ENCODE measurements around the gene ZNF669.

The ZNF669 gene

GRCh38 chr1:247111259-247111699 is 7.1 kb upstream of the ZNF669 start:
- no peak for DNase-seq (ENCODE audit: low read depth, low spot score)

- no peak for DNase-seq (ENCODE audit: low read depth, low spot score)
These were observed 6.6 kb upstream of the ZNF669 start for GRCh38 chr1:247110627-247111258.

- no peak for DNase-seq (ENCODE audit: low read depth, low spot score)
These were observed 3.5 kb upstream of the ZNF669 start for GRCh38 chr1:247107694-247108093.

DNA sequence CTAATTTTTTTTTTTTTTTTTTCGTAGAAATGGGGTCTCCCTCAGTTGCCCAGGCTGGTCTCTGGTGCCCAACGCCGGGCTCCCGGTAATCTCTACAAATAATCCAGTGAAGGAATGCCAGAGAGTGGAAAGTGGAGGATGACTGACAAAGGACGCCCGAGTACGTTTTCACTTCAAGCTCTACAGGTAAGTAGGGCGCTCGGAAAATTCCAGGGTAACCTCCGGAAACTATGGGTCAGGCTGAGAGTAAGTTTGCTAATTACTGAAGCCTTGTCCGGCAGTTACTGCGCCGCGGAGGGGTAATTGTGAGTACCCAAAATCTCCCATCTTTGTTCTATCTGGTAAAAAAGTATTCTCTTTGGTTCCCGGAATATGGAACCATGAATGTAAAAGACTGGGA is 1.8 kb upstream of the ZNF669 start:
- no peak for DNase-seq (ENCODE audit: low read depth, low spot score)

DNA sequence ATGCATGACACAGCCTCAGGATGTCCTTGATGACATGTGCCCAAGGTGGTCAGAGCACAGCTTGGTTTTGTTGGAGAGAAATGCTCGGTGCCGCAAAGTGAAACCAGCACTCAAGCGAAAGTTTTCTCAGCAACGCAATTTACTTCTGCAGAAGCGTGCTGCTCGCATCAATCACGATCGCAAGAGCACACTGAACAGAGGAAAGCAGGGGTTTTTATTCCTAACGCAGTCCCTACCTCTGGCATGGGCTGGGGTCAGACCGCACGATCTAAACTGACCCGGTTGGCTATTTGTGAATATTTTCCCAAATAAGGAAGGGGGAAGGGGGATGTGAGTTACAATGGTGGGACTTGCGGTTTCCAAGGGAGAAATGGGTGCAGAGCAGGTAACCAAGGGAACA is 809 bp upstream of the ZNF669 start:
- no peak for DNase-seq (ENCODE audit: low read depth, low spot score)

- DNase-seq (ENCODE audit: low read depth, low spot score): no peak
These were observed 1.8 kb downstream of the ZNF669 start for GRCh38 chr1:247102381-247102780.

DNA sequence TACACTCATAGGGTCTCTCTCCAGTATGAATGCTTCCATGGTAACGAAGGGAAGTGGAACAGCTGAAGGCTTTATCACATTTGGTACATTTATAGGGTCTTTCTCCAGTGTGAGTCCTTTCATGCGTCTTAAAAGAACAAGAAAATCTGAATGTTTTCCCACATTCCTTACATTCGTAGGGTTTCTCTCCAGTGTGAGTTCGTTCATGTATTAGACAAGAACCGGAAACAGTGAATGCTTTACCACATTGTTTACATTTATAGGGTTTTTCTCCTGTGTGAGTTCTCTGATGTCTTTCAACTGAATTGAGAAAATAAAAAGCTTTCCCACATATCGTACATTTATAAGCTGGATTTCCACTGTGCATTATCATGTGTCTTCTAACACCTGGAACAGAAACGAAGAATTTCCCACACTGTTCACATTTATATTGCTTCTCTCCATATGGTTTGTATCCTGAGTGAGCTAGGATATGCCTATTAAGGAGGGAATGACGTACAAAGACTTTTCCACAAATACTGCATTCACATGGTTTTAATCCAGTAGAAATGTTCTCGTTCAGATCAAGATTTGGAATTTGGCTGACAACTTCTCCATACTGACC is 3.4 kb downstream of the ZNF669 start:
- DNase-seq (ENCODE audit: low read depth, low spot score): no peak

GRCh38 chr1:247096958-247097357 is 7.2 kb downstream of the ZNF669 start:
- DNase-seq (ENCODE audit: low read depth, low spot score): no peak

GRCh38 chr1:247096544-247096943 is 7.6 kb downstream of the ZNF669 start:
- DNase-seq (ENCODE audit: low read depth, low spot score): no peak

DNA sequence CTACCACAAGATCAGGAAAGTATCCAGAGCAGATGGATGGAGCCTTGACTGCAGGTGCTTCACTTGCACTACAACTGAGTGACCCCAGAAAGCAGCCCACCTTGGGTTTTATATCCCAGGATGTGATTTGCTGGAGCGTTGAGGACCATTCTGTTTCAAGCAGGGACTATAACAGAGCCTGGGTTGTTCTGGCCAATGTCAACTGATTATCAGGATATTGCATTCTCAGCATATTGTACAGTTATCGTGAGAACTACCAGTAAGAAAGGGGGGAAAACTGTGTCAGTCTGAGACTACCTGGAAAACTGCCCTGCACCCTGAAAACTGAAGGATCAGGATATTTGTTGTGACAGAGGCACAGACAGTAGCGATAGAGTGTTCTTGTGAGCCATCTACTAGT is 8.0 kb downstream of the ZNF669 start:
- DNase-seq (ENCODE audit: low read depth, low spot score): no peak

- DNase-seq (ENCODE audit: low read depth, low spot score): no peak
These were observed 13.7 kb downstream of the ZNF669 start for GRCh38 chr1:247090455-247090854.

GRCh38 chr1:247089616-247090375 is 14.4 kb downstream of the ZNF669 start:
- no peak for DNase-seq (ENCODE audit: low read depth, low spot score)

DNA sequence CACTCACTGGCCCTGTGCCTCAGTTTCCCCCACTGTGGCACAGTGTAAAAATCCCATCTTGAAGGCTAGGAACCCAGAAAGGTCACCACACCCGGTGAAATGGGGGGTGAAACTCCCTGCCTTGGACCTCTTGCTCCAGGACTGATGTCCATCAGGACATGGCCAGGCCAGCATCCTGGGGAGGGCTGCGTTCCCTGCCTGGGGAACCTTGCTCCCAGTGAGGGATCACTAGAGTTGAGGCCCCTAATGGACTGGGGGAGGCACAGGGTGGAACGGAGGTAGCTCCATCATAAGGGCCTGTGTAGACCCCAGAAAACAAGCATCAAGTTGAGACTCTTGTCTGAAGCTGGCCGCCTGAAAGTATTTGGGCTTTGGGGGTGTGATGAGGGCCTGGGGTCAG is 15.2 kb downstream of the ZNF669 start:
- DNase-seq (ENCODE audit: low read depth, low spot score): no peak

- no peak for DNase-seq (ENCODE audit: low read depth, low spot score)
These were observed 16.9 kb downstream of the ZNF669 start for GRCh38 chr1:247087256-247087655.

DNA sequence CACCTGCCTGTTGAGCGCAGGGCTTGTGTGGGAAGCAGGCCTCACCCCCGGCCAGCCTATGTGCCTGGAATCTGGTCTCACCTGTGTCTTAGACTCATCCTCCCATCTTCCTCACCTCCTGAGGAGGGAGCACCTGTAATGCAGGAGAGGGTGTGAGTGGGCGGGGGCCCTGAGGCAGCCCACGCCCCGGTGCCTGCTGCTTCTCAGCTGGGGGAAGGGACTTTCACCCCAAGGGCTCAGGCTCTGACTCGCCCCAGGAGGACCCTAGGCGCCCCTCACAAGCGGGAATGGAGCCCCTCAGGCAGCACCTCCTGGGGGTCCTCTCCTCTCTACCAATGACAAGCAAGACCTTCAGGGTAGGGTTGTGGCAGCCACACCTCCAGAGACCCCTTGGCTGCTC is 18.8 kb downstream of the ZNF669 start:
- no peak for DNase-seq (ENCODE audit: low read depth, low spot score)

DNA sequence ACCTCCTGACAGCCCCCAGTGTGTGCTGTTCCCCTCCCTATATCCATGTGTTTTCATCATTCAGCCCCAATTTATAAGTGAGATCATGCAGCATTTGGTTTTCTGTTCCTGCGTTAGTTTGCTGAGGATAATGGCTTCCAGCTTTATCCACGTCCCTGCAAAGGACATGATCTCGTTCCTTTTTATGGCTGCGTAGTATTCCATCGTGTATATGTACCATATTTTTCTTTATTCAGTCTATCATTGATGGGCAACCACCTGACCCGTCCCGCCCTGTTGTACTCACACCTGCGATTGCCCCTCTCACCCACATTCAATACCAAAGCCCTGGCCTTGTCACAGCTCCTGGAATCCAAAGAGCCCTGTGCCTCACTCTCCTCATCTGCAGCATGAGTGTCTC is 19.4 kb downstream of the ZNF669 start:
- no peak for DNase-seq (ENCODE audit: low read depth, low spot score)

GRCh38 chr1:247079141-247079874 is 24.8 kb downstream of the ZNF669 start:
- DNase-seq (ENCODE audit: low read depth, low spot score): no peak

DNA sequence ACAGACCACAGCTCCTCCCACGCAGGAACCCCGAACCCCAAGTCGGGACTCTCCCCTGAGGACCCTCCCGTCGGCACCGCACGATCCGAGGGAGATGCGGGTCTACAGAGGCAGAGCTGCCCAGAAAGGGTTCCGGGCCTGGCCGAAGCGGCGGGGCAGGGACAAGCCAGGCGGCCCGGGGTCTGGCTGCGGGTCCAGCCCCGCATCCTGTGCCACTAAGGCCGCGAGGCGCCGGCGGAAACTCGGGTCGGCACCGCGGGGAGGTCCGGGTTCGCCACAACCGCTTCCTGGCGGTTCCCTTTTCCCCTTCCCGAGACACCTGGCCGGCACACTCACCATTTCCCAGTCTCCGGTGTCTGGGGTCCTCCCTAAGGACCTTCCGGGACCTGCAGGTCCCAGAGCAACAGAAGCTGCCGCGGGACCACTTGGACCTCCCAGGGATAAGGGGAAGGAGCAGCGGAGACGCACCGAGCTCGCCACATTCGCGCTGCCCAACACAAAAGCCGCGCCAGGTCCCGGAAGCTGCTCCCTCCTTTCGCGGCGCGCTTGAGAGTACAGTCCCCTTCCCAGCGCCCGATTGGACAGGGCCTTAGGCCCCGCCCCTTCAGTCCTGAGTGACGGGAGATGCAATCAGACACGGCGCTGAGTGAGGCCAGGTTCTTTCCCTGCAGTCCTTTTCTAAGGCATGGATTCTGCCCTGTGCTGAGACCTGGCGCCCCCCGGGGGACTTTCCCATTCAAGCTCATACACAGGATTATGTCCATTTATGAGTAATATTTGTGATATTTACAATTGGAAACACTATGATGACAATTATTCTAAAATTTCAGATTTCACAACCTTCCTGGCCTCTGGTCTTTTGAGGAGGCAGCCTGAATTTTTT is 25.7 kb downstream of the ZNF669 start, which contains the start of gene ZNF670:
ZNF670 (minus strand) TSS at position 554 of the 883 bp plus-strand sequence; CDS start at position 339, 215 bp downstream.
- DNase-seq (ENCODE audit: low read depth, low spot score): peak; percentile 81

DNA sequence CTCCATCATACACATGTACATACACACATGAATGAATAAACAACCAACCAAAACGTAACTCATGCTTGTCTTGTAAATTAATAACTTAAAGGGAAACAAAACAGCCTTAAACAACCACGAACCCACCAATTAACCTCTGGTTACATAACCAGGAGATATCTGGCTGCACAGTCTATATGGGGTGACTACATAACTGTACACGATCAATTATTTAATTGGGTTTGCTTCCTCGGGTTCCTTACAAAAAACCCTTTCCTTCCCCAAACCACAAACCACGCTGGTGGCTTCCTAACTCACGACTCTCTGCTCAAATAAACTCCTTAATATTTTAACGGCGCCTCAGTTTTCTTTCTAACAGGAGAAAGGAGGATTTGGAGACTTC is 26.3 kb downstream of the ZNF669 start:
- DNase-seq (ENCODE audit: low read depth, low spot score): no peak

DNA sequence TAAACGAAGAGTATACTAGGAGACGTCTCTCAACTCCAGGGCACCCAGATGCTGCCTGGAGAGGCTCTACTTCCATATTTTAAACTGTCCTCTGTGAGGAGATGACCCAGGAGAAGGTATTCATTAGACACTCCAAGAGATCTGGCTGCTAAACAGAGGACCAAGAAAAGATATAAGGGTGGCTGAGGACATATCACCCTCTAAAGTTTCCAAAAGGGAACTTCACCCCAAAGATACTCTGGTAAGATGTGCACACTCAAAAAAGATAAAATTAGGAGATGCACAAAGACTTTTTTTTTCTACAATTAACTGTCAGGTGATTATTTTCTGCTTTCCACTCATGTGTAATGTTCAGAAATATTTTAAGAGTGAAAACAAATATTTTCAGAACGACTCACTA is 26.9 kb downstream of the ZNF669 start:
- no peak for DNase-seq (ENCODE audit: low read depth, low spot score)

GRCh38 chr1:247070645-247071044 is 33.5 kb downstream of the ZNF669 start:
- no peak for DNase-seq (ENCODE audit: low read depth, low spot score)

Data from activated naive CD8-positive, alpha-beta T cell treated with anti-CD3 and anti-CD28 coated beads, Interleukin-2, amount 50 U/mL, for 16 hours (primary cell).